ENCODE measurements around the gene PALD1.

The PALD1 gene

GRCh38 chr10:70457759-70458305 is 20.7 kb upstream of the PALD1 start:
- no peak for DNase-seq (ENCODE audit: low read depth in 3 of 3)

DNA sequence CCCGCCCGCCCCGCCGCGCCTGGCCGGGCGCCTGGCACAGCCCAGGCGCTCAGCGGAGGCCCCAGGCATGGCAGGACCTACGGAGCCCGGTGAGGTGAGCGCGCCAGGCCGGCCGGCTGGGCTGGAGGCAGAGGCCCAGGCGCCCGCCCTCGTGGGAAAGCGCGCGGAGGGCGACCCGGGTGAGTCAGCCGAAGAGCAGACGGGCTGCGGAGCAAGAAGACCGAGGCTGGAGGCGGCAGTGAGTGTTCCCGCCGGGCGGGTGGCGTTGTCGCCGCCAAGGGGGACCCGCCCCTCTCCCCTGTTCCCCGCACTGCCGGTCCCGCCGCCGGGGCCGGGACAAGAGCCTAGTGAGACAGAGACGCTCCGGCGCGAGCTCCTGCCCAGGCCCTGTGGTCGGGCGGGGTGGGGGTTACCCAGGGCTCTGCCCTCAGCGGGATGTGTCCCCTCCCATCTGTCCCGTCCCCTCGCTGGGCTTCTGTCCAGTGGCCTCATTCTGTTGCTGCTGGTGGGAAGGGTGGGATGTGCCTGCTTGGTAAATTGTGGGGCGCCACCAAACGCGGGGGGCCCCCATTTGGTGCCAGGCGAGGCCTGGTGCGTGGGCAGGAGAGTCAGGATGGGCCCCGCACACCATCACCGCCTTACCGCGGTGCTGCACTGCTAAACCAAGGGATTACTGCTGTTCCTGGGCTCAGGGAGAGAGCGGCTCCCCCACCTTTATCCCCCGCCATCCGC is 20.1 kb upstream of the PALD1 start:
- peak in 1 of 3 experiments; percentile 49 for DNase-seq (ENCODE audit: low read depth in 3 of 3)

DNA sequence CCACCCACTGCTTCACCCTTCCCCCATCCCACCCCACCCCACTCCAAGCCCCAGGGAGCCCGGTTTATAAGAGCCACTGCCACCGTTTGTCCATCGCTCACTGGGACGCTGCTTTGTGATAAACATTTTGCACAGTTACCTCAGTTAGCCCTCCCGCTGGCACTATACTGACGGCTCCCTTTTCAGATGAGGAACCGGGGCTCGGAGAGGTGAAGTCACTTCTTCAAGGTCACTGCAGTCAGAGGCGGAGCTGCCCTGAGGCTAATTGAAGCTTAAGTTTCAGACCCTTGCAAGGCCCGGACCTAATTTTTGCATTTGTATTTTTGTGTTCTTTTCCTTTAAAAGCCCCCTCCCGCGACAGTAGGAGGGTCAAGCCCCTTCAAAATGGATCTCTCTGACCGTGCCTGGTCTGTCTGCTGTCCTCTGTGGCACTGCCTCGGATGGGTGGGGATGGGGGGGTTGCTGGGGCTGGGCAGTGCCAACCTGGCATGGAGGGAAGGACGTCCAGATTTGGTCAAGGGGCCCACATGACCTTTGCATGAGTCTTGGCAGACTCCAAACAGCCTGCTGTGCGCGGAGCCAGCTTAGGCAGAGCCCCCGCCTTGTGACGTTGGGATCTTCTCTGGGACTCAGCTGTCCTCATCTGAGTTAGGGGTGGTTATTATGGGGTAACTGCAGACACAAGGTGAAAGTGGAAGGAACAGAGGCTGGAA is 19.4 kb upstream of the PALD1 start:
- DNase-seq (ENCODE audit: low read depth in 3 of 3) = no peak

- no peak for DNase-seq (ENCODE audit: low read depth in 3 of 3)
Measured at GRCh38 chr10:70459774-70460490, 18.6 kb upstream of the PALD1 start.

DNA sequence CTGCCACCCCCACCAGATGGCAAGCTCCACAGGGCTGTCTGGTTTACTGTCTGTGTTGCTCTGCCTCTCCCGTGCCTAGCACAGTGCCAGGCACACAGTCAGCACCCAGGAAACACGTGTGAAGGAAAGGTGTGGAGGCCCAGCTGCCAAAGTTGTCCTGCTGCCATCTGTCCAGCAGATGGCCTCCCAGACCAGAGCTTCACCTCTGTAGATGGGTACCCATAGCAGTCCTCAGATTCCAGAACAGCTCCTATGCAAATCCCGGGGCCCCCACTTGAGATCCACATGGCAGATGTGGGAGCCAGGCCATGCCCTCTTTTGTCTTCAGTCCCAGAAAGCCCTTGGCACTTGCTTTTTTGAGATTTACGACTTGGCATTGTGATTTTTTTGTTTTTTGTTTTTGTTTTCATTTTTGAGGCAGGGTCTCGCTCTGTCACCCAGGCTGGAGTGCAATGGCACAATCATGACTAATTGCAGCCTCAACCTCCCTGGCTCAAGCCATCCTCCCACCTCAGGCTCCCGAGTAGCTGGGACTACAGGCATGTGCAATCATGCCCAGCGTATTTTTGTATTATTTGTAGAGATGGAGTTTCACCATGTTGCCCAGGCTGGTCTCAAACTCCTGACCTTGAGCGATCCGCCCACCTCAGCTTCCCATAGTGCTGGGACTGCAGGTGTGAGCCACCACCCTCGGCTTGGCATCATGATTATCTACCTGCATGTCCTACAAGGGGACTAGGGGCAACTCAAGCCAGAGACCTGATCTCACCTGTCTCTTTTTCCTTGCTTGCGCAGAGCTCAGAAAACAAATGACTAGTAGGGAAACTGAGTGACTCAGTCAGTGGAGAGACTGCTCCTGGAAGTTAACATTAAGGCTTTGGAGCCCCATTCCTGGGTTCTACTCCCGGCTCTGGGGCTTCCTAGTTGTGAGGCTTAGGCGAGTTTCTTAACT is 16.9 kb upstream of the PALD1 start:
- DNase-seq (ENCODE audit: low read depth in 3 of 3) = peak in 1 of 3 experiments; percentile 31

- DNase-seq (ENCODE audit: low read depth in 3 of 3) = no peak
Measured at GRCh38 chr10:70462349-70462984, 16.1 kb upstream of the PALD1 start.

DNA sequence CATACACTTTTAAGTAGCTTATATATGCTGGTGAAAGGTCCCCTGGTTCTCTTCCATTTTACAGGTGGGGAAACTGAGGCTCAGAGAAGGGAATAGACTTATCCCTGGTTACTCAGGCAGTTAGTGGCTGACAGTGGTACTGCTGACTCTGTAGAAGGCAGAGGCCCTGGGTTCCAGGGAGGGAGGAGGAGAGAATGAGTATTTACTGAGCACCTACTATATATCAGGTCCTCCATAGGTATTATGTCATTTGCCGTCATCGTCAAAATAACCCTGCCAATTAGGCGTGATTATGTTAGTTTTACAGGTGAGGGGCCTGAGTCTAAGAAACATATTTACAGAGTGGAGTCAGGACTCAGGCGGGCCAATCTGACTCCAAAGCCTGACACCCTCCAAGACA is 13.3 kb upstream of the PALD1 start:
- no peak for DNase-seq (ENCODE audit: low read depth in 3 of 3)

DNA sequence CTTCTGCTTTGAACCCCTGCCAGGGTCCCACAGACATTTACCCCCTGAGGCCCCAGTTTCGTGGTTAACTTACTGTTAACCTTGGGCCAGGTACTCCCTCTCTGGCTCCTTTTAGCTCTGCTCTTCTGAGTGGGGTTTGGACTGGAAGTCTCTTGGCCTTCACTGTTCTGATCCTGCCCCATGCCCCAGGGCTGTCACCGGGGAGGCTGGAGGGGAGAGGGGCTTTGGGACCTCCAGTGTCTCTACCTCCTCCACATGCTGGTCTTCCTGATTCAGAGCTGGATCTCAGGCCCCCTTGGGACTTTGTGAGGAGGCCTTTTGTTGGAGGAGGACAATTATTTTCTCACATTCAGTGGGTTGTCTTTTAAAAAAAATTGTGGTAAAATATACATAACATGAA is 12.7 kb upstream of the PALD1 start:
- no peak for DNase-seq (ENCODE audit: low read depth in 3 of 3)

GRCh38 chr10:70466951-70467350 is 11.6 kb upstream of the PALD1 start:
- DNase-seq (ENCODE audit: low read depth in 3 of 3) = no peak

DNA sequence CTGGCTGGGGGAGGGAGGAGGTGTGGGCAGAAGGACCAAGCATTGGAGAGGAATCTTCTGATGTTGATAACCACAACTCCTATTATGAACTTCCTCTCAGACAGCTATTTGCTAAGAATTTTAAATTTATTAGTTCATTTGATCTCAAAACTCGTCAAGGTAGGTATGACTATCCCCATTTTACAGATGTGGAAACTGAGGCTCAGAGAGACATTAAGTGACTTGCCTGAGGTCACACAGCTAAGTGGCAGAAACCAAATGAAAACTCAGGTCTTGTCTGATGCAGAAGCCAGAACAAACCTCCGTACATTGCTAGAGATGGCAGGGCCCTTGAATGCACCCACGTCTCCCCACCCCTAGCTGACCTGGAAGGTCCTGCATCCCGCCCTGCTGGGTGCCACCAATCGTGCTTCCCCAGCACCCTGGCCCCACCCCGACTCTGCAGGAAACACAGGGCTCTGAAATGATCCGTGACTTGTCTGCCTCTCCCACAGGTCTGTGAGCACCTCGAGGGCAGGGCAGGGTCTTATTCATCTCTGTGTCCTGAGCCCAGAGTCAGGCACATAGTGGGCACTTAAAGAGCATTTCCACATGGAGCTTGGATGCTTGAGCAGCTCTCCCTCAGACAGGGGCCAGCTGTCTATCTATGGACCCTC is 5.6 kb upstream of the PALD1 start:
- no peak for DNase-seq (ENCODE audit: low read depth in 3 of 3)

- no peak for DNase-seq (ENCODE audit: low read depth in 3 of 3)
Measured at GRCh38 chr10:70474780-70475179, 3.8 kb upstream of the PALD1 start.

DNA sequence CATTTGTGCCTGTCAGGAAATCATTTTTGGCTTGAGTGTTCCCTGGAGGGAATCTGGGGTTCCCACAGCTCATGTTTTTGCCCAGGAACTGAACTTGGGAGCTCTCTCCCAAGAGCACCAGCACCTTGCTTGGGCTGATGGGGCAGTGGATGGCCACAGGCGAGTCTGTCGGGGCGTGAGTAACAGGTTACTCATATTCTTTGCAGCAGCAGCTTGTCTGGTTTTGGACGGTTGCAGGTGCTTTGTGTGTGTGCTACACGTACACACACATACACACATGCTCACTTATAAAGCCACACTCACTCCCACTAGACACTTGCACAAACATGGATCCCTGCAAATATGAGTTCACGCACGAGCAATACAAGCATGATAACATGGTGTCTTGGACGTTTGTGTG is 2.9 kb upstream of the PALD1 start:
- DNase-seq (ENCODE audit: low read depth in 3 of 3) = no peak

DNA sequence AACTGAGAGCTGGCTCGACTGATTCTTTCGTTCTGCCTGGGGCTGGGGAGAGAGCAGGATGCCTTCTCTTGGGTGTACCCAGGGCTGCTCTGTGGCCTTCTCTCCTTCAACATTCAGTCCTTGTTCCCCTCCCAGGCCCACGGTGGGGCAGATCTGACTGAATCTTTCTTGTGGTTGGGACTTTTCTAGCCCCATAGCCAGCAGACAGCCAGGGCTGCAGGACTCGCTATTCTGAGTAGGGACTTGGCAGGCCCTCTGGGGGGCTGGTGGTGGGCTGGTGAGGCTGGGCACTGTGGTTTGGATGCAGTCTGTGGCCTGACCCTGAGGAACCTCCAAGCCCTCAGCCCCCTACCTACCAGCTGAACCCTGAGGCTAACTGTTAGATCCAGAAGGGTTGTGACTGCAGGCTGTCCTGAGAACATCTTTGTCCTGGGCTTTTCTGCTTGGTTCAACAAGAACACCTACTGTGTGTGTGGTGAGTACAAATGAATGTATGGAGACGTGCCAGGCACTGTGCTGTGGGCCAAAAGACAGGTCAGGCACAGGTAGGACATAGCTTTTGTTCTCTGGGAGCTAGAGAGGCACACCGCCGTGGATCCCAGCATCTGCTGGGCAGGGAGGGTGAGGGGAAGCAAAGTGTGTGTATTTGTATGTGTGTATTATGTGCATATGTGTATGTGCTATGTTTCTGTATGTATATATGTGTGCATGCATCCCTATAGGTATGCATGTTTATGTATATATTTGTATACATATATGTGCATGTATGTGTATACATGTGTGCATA is 2.1 kb upstream of the PALD1 start:
- no peak for DNase-seq (ENCODE audit: low read depth in 3 of 3)

DNA sequence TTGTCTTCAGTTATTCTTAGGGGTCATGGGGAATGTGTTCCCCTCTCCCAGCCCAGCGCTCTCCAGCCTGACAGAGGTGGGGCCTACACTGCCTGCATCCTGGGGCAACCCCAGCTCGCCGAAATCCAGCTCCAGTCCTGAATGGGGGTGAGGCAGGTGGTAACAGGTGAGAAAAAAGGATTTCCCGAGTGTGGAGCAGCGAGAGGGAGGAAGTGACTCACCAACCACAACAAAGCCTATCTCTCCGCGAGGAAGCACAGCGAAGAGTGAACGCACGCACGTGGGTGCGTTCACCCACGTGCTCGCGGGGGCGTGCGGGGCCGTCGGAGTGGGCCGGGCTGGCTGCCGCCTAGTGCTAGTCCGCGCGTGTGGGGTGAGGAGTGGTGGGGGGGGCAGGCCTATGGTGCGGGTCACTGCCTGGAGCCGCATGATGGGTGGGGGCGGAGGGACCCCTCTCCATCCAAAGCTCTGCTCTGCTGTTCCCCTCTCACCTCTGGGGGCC is 855 bp upstream of the PALD1 start:
- peak; percentile 49 to 86 (median 81) for DNase-seq (ENCODE audit: low read depth in 3 of 3)

GRCh38 chr10:70479165-70479581 is 606 bp downstream of the PALD1 start:
- no peak for DNase-seq (ENCODE audit: low read depth in 3 of 3)

- no peak for DNase-seq (ENCODE audit: low read depth in 3 of 3)
Measured at GRCh38 chr10:70479626-70480238, 1.2 kb downstream of the PALD1 start.

DNA sequence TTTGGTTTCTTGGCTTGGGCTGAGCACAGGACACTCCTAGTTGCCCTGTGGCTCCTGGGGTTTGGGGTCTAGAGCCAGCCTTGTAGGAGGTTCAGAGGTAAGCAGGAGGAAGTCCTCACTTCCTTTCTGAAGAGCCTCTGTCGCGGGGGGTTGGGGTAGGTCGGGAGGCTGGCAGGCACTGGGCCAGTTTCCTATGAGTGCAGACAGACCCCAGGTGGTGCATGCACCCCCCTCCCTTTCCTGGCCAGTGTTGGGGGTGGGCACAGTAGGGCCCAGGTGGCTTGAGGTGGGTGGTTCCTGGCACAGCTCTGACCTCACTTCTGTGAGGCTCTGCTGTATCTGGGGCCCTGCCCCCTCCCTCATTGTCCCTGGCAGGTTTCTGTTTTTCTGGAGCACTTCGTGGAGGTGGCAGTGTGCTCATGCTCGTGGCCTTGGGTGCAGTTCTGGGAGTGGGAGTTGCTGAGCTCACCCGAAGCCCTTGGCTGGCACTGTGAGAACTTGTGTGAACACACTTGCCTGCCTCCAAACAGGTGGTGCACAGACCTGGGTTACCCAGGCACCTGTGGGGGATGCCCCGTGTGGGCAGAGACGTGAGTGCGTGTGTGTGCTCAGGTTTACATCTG is 1.8 kb downstream of the PALD1 start:
- DNase-seq (ENCODE audit: low read depth in 3 of 3) = no peak

DNA sequence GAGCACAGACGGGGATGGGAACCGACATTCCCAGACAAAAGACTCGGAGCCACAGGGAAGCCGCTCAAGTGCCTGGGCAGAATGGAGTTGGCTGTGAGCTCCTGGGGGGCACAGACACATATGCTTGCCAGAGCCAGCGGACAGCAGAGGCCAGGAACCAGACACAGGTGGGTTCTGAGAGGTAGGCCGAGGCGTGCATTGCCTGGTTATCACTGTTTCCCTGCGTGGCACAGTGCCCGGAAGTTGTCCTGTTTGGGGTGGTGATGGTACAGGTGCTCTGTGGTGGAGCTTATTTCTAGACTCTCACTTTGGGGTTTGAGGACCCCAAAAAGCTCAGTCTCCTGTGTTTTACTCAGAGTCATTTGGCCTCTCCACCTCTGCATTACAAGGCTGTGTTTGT is 2.5 kb downstream of the PALD1 start:
- DNase-seq (ENCODE audit: low read depth in 3 of 3) = no peak

Measured in stimulated activated CD4-positive, alpha-beta T cell treated with anti-CD3 and anti-CD28 coated beads, TNF-alpha, amount 100 ng/mL, for 4 hours (primary cell).